Skin epidermis (tissue), 12 donors: ENCODE data around the gene HSD11B1.

Experiments
- H3K27ac ChIP-seq, 21 experiments: fragments of 200-600 bp; sonication (generic) in 11 of 21; one replicate each; pipeline ENCODE4 v1.5.0; 2020; ENCODE audit warnings: mild to moderate bottlenecking in 3 of 21, inconsistent platforms in 2 of 21, moderate library complexity in 2 of 21
- H3K4me3 ChIP-seq, 7 experiments: fragments of 200-600 bp; sonication (generic) in 2 of 7; one replicate each; pipeline ENCODE4 v1.5.0; 2020; ENCODE audit warnings: inconsistent platforms in 2 of 7, mild to moderate bottlenecking in 2 of 7, moderate library complexity in 1 of 7

HSD11B1 gene

DNA sequence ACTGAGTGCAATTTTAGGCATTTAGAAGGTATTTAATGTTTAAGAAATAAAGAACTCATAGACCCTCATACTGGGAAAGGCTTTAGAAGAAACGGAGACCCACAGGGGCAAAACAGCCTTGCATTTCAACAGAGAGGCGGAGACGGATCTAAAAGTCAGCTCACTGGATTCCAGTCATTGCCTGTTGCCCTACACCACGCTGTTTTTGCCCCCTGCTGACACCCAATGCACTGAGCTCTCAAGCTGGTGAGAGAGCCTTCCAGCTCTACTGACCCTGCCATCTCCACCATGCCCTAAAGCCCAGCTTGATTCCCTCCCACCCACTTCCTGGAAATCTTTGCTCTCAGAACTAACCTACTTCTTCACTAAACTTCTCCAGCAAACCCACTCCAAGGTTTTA, 44.0 kb downstream of the HSD11B1 start:
- Histone ChIP-seq H3K4me3 (no peak overlapping the region), H3K27ac (peak overlapping the region in 5 of 21 experiments; percentile 16 to 83 (median 72))

DNA sequence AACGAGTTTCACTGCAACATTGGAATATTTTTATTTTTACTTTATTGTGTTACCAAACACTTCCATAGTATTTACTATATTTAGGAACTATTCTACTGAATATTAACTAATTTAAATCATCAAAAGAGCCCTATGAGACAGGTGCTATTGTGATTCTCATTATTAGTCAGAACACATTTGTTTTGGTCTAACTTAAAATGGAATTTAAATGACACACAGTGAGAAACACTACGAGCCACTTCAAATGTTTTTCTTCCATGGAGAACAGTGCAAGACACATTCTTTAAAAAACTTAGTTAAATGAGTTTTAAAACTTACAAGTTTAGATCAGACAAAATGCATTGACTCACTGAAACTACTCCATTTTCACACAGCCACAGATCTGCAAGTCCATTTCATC, 44.6 kb downstream of the HSD11B1 start:
- Histone ChIP-seq H3K4me3 (no peak overlapping the region), H3K27ac (peak overlapping the region in 2 of 21 experiments; percentile 40 to 83)

DNA sequence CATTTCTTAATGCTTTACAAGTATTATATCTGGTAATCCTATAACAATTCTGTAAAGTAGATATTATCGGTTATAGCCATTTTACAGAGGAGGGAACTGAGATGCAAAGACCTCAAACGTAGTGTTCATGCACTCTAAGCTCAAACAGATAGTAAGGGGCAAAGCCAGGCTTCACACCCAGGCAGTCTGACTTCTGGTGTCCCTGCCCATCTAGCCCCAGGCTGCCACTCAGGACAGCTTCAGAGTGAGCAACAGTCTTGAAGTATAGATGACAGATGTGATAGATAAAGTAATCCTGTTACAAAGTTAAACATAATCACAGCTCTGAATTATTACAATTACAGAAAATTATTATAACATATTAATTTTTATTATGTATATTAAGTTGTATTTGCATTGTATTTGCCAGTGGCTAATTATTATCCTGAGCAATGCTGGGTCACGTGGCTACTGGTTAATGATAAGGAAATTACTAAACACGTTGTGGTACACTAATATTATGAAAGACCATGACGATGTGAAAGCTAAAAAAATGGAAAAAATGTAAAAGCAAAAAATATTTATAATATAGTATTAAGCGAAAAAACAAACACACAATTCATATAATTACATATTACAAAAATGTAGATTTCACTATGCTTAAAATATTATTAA, 45.2 kb downstream of the HSD11B1 start:
- H3K27ac ChIP-seq, result peak overlapping the region in 3 of 21 experiments; percentile 14 to 83 (median 40)

GRCh38 chr1:209751627-209752231, 47.1 kb downstream of the HSD11B1 start:
- H3K27ac ChIP-seq, result peak overlapping the region in 11 of 21 experiments; percentile 2 to 83 (median 52)
- no peak overlapping the region for H3K4me3 ChIP-seq

More for the DNA sequence above, 45.2 kb downstream of the HSD11B1 start:
- no peak overlapping the region for H3K4me3 ChIP-seq

DNA sequence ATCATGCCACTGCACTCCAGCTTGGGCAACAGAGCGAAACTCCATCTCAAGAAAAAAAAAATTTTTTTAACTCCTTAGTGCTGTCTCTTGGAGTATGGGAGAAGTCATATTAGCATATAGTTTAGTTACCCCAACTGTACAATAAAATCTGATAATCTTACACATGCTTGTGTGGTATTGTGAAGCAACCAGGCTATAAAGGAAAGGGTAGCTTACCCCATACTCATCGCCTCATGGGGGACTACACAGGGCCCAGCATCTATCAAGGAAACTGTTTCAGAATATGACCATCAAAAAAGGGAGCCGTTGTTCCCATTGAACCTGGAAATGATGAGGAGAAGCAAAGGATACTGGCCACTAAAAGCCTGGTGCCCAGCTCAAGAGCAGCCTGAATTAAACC, 48.2 kb downstream of the HSD11B1 start:
- Histone ChIP-seq H3K4me3 (no peak overlapping the region), H3K27ac (no peak overlapping the region)

GRCh38 chr1:209755256-209755655, 50.6 kb downstream of the HSD11B1 start:
- peak overlapping the region in 14 of 21 experiments; percentile 28 to 96 (median 76) for H3K27ac ChIP-seq
- H3K4me3 ChIP-seq, result no peak overlapping the region

DNA sequence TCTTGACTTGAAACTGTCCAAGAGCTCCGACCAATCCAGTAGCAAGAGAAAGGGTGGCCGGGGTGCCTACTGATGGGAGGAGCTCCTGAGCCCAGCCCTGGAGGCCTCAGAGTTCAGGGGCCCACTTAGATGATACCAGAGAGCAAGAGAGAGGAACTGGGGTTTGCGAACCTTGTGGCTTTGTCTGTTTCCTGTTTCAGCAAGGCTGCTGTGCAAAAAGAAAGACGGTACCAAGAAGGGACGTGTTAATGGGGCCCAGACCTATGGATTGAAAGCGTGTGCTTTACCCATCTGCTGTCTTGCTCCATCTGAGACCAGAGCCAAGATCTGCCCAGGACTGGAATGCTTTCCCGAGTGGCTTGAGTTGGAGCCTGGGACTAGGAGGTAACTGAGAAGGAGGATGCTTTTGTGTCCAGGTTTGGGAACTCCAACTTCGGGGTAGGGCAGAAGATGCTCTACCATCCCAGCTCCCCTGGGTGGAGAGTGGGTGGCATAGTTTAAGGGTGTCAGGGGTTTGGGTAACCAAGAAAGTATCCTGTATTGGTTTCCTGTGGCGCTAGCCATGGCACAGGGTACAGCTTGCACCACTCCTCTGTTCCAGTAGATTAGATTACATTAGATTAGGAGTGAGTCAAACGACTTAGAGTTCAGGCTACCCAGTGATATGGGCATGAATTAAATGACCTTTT, 51.4 kb downstream of the HSD11B1 start, which contains the start of gene TRAF3IP3:
Gene TRAF3IP3, plus strand, starts transcription at position 128 of the 689 bp plus-strand sequence. CDS start 3,987 bp downstream, outside the sequence.
- Histone ChIP-seq H3K4me3 (peak within 1 kb of the TSS; percentile 10 to 36 (median 25)), H3K27ac (peak within 1 kb of the TSS in 20 of 21 experiments; percentile 21 to 96 (median 74))

DNA sequence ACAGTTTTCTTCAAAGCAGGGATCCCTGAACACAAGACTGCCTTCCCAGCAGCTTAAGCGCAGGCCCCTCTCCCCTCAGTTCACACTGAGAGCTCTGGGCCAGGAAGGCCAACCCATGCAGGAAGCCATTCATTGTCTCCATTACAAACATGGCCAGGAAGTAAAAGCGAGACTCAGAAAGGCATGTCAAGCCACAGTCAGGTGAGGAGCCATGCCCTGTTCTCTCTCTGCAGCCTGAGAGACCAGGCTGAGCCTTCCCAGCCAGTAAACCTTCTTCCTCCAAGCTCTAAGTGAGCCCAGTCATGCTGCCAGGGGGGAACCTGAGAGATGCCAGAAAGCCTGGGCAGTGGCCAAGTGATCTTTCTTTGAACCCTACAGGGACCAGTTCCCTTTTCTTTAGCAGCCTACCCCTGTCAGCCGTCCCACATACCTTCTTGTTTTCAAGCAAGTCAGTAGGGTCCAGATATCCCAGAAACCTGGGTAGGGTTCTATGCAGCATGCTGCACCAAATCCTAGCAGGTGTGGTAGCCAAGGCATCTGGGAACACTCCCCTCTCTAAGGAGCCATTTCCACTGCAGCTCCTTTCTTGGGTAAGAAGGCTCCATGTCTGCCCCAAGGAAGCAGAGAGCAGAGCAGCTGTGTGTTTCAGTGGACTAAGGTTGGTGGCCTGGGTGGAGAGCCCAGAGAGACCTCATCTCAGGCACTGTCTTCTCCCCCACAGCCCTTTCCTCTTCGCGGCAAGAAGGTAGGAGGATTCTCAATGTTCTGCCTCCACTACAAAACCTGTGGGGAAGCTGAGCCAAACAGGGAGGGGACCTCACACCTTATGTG, 52.2 kb downstream of the HSD11B1 start:
- H3K27ac ChIP-seq, result peak overlapping the region in 19 of 21 experiments; percentile 21 to 96 (median 74)
- peak overlapping the region; percentile 10 to 36 (median 25) for H3K4me3 ChIP-seq

DNA sequence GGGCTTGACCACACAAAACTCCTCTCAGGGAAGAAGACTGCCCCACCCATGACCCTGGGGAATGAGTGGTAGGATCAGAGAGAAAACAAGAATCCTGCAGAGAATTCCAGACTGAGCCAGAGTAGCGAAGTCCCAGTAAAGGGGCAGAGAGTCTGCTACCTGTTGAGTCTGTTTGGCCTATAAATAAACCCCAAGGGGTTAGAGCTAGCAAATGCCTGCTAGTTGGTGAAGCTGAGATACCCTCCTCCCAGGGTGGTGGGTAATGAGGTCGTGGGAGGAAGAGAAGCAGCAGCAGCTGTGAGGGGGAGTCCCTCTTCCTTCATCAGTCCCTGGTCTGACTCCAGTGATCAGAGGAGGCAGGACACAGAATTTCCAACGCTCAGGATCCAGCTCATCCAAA, 53.8 kb downstream of the HSD11B1 start:
- H3K4me3 ChIP-seq, result peak overlapping the region in 3 of 7 experiments; percentile 29 to 36 (median 35)
- peak overlapping the region in 10 of 21 experiments; percentile 12 to 96 (median 80) for H3K27ac ChIP-seq

DNA sequence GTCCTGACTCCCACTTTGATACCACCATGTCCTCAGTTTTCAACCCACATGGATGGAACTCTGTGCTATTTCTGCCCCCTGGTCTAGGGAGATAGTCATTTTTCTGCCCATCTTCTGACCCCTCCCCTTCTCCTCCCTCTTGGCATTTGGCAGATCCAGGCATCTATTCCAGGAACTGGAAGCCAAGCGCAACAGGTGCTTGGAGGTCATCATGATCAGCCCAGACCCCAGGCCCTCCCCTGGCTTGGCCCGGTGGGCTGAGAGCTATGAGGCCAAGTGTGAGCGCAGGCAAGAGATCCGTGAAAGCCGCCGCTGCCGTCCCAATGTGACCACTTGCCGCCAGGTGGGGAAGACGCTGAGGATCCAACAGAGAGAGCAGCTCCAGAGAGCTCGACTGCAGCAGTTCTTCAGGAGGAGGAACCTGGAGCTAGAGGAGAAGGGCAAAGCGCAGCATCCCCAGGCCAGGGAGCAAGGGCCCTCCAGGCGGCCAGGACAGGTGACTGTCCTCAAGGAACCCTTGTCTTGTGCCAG, 55.2 kb downstream of the HSD11B1 start:
- H3K4me3 ChIP-seq, result no peak overlapping the region
- peak overlapping the region in 1 of 21 experiments; percentile 96 for H3K27ac ChIP-seq

DNA sequence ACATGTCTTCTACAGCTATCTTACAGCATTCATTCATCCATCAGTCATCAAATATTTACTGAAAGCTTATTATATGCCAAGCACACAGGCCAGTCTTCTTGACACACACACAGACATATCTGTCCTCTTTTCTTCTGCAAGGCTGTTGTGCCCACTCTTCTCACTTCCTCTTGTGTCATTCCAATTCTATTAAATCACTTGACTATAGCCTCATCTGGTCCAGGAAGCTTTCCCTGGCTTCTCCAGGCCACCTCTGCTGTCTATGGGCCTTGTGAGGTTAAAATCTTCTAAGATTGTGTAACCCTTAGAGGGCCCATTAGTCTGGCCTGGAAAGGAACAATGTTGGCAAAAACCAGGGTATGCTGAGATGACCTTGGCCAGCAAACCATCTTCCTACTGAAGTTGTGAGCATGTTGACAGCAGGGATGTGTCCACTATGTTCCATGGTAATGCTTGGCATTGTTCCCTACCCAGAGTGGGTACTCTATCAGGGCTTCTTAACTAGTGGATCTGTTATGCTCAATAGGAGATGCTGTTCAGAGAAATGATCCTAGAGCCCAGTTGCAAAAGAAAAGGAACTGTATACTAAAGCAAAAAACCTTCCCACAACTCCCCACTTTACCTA, 56.5 kb downstream of the HSD11B1 start:
- Histone ChIP-seq H3K4me3 (no peak overlapping the region), H3K27ac (peak overlapping the region in 2 of 21 experiments; percentile 4 to 11)

DNA sequence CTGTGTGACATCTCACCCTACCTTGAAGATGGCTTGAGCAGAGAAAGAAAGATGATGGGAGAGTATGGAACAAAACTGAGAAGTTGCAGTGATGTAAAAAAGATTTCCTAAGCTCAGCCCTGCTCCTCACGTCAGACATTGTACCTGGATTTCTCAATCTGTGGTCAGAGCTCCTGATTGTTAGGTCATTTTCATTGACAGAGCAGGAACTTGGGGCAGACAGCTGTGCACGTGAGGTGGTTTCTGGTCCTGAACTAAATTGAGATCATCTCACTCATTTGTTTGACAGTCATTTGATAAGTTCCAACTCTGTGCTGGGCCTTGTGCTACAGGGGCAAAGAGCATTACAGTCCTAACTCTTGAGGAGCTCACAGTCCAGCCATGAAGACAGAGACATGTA, 61.4 kb downstream of the HSD11B1 start:
- Histone ChIP-seq H3K4me3 (no peak overlapping the region), H3K27ac (peak overlapping the region in 5 of 21 experiments; percentile 3 to 95 (median 28))

DNA sequence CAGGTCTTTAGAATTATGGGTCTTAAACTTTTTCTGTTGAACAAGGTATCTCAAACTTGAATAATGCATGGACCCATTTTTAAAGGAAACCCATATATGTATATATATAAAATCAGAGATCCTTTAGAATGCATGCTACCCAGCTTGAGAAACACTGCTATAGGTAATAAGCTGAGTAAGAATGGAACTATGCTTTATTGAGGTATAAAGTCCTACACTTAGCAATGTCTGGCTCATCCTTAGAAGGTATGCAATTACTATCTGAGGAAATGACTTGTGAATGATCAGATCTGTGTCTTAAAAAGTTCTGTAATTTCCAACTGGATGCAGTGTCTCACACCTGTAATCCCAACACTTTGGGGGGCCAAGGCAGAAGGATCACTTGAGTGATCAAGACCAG, 62.5 kb downstream of the HSD11B1 start:
- H3K4me3 ChIP-seq, result peak overlapping the region in 1 of 7 experiments; percentile 31
- peak overlapping the region in 12 of 21 experiments; percentile 17 to 97 (median 84) for H3K27ac ChIP-seq

DNA sequence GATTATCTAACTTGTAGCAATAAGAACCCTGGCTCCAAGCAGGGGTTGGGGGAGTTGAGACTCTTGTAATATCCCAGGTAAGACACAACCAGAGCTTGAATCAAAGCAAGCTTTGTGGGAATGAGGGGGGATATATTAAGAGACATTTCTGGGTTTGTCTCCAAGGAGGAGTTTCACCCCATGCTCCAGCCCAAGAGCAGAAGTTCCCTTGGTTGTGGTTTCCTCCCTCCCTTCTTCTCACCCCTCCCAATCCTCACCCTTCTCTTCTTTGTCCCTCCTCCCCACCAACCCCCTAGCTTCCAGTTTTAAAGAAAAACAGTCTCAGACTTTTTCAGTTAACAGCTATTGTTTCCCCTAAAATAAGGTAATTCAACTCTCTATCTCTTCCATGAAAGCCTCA, 63.1 kb downstream of the HSD11B1 start:
- Histone ChIP-seq H3K4me3 (peak overlapping the region in 1 of 7 experiments; percentile 31), H3K27ac (peak overlapping the region in 16 of 21 experiments; percentile 12 to 97 (median 82))

GRCh38 chr1:209768354-209768774, 63.7 kb downstream of the HSD11B1 start:
- H3K27ac ChIP-seq, result peak overlapping the region in 20 of 21 experiments; percentile 12 to 97 (median 79)
- peak overlapping the region in 6 of 7 experiments; percentile 6 to 31 (median 24) for H3K4me3 ChIP-seq

- H3K27ac ChIP-seq, result peak overlapping the region in 20 of 21 experiments; percentile 58 to 97 (median 79)
- H3K4me3 ChIP-seq, result peak overlapping the region; percentile 6 to 31 (median 23)
These were observed 64.7 kb downstream of the HSD11B1 start for GRCh38 chr1:209769171-209769904.

- peak overlapping the region; percentile 6 to 31 (median 23) for H3K4me3 ChIP-seq
- H3K27ac ChIP-seq, result peak overlapping the region in 20 of 21 experiments; percentile 6 to 97 (median 79)
These were observed 65.3 kb downstream of the HSD11B1 start for GRCh38 chr1:209769971-209770370.
